ENCODE results near the gene PSKH1.

Gene PSKH1

GRCh38 chr16:67892375-67892774 is 679 bp upstream of the PSKH1 start:
- Histone ChIP-seq H3K9me3 (ENCODE audit: control insufficient read depth, insufficient read depth, low read depth, low read length) (no peaks in the 10 kb centered on the region), H3K27ac (ENCODE audit: extremely low read depth, low read depth, low read length) (peak overlapping the region; percentile 28; the same call in 1 of the 2 replicates), H3K36me3 (ENCODE audit: control insufficient read depth in 2 of 2, insufficient read depth in 1 of 2, low read length in 2 of 2) (peaks cover 0 to 3% of the 10 kb centered on the region in 2 experiments; a peak in 2 of 3 replicates), H3K4me3 (ENCODE audit: low read depth, low read length) (peak overlapping the region; percentile 19; the same call in 1 of the 2 replicates), H3K4me1 (ENCODE audit: control insufficient read depth, insufficient read depth, low read length) (peaks cover 4% of the 10 kb centered on the region)
- ChIA-PET CTCF (interaction anchor here (1.3 to 3.2 kb wide), 3 partner anchors 9 to 76 kb away, joined by 3 to 22 read pairs (median 10); no protein-coding TSS in a partner anchor), POLR2A (interaction anchor here (0.7 to 1.0 kb wide), 3 partner anchors 33 to 43 kb away, joined by 3 to 5 read pairs (median 3); no protein-coding TSS in a partner anchor)
- TF ChIP-seq ZNF707 (tag by site-specific recombination; IDR thresholded peaks at IDR 0.05) (no peak), ZSCAN18 (tag by site-specific recombination; IDR thresholded peaks at IDR 0.05) (no peak), ZNF664 (tag by site-specific recombination; IDR thresholded peaks at IDR 0.05) (peak; percentile 20; the same call in 1 of the 2 replicates)

- peak overlapping the region; percentile 85 for H3K27ac ChIP-seq (ENCODE audit: extremely low read depth, low read depth, low read length)
- POLR2A ChIA-PET, result interaction anchor here (1.1 to 1.4 kb wide), 2 partner anchors 24 to 87 kb away, joined by 4 read pairs; partner anchors contain the start of genes RANBP10 and TSNAXIP1
These were observed 817 bp downstream of the PSKH1 start for GRCh38 chr16:67893743-67894399.

DNA sequence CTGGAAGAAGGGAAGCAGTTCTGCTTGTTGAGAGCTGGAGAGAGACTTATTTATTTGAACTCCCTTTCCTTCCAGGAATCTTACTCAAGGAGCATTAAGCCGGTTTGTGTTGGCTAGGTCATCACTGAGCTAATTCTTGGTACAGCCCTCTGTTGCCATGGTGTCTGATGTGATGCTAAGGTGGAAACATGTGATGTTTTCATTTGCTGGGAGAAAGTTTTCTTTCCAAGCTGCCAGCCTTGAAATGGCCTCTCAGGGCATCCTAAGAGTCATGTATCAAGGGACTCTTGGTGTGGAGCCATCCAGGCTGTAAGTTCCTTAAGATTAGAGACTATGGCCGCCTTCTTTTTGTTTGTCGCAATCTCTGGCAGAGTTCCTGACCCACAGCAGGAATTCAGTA is 4.2 kb downstream of the PSKH1 start:
- H3K9me3 ChIP-seq (ENCODE audit: control insufficient read depth, insufficient read depth, low read depth, low read length), result no peaks in the 10 kb centered on the region
- H3K27ac ChIP-seq (ENCODE audit: extremely low read depth, low read depth, low read length), result no peak overlapping the region
- POLR2A ChIA-PET, result no interaction called here
- peaks cover 4% of the 10 kb centered on the region for H3K4me1 ChIP-seq (ENCODE audit: control insufficient read depth, insufficient read depth, low read length)
- no peak for TF ChIP-seq ZNF391 (tag by site-specific recombination; IDR thresholded peaks at IDR 0.05; ENCODE audit: borderline replicate concordance, low read depth)
- TF ChIP-seq, protein P1, sequence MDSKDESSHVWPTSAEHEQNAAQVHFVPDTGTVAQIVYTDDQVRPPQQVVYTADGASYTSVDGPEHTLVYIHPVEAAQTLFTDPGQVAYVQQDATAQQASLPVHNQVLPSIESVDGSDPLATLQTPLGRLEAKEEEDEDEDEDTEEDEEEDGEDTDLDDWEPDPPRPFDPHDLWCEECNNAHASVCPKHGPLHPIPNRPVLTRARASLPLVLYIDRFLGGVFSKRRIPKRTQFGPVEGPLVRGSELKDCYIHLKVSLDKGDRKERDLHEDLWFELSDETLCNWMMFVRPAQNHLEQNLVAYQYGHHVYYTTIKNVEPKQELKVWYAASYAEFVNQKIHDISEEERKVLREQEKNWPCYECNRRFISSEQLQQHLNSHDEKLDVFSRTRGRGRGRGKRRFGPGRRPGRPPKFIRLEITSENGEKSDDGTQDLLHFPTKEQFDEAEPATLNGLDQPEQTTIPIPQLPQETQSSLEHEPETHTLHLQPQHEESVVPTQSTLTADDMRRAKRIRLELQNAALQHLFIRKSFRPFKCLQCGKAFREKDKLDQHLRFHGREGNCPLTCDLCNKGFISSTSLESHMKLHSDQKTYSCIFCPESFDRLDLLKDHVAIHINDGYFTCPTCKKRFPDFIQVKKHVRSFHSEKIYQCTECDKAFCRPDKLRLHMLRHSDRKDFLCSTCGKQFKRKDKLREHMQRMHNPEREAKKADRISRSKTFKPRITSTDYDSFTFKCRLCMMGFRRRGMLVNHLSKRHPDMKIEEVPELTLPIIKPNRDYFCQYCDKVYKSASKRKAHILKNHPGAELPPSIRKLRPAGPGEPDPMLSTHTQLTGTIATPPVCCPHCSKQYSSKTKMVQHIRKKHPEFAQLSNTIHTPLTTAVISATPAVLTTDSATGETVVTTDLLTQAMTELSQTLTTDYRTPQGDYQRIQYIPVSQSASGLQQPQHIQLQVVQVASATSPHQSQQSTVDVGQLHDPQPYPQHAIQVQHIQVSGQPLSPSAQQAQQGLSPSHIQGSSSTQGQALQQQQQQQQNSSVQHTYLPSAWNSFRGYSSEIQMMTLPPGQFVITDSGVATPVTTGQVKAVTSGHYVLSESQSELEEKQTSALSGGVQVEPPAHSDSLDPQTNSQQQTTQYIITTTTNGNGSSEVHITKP (tag by site-specific recombination; IDR thresholded peaks at IDR 0.05), result peak; percentile 55; the same call in 1 of the 2 replicates
- peak; percentile 66 for TF ChIP-seq PRDM1 (tag by site-specific recombination; IDR thresholded peaks at IDR 0.05)
- CTCF ChIA-PET, result interaction anchor here (0.5 to 1.1 kb wide), 4 partner anchors 11 to 36 kb away, joined by 3 to 7 read pairs (median 3); partner anchors contain the start of gene NRN1L
- no peak overlapping the region for H3K4me3 ChIP-seq (ENCODE audit: low read depth, low read length)
- H3K36me3 ChIP-seq (ENCODE audit: control insufficient read depth in 2 of 2, insufficient read depth in 1 of 2, low read length in 2 of 2), result peaks cover 0 to 8% of the 10 kb centered on the region in 2 experiments; a peak in 2 of 3 replicates

More at GRCh38 chr16:67893743-67894399, 817 bp downstream of the PSKH1 start:
- Histone ChIP-seq H3K36me3 (ENCODE audit: control insufficient read depth in 2 of 2, insufficient read depth in 1 of 2, low read length in 2 of 2) (peaks cover 0 to 3% of the 10 kb centered on the region in 2 experiments; a peak in 2 of 3 replicates), H3K4me3 (ENCODE audit: low read depth, low read length) (peak overlapping the region; percentile 82), H3K4me1 (ENCODE audit: control insufficient read depth, insufficient read depth, low read length) (peaks cover 4% of the 10 kb centered on the region), H3K9me3 (ENCODE audit: control insufficient read depth, insufficient read depth, low read depth, low read length) (no peaks in the 10 kb centered on the region)
- CTCF ChIA-PET, result interaction anchor here (0.6 to 3.2 kb wide), 3 partner anchors 34 to 376 kb away, joined by 3 to 10 read pairs (median 4); no protein-coding TSS in a partner anchor
- TF ChIP-seq, protein P2, sequence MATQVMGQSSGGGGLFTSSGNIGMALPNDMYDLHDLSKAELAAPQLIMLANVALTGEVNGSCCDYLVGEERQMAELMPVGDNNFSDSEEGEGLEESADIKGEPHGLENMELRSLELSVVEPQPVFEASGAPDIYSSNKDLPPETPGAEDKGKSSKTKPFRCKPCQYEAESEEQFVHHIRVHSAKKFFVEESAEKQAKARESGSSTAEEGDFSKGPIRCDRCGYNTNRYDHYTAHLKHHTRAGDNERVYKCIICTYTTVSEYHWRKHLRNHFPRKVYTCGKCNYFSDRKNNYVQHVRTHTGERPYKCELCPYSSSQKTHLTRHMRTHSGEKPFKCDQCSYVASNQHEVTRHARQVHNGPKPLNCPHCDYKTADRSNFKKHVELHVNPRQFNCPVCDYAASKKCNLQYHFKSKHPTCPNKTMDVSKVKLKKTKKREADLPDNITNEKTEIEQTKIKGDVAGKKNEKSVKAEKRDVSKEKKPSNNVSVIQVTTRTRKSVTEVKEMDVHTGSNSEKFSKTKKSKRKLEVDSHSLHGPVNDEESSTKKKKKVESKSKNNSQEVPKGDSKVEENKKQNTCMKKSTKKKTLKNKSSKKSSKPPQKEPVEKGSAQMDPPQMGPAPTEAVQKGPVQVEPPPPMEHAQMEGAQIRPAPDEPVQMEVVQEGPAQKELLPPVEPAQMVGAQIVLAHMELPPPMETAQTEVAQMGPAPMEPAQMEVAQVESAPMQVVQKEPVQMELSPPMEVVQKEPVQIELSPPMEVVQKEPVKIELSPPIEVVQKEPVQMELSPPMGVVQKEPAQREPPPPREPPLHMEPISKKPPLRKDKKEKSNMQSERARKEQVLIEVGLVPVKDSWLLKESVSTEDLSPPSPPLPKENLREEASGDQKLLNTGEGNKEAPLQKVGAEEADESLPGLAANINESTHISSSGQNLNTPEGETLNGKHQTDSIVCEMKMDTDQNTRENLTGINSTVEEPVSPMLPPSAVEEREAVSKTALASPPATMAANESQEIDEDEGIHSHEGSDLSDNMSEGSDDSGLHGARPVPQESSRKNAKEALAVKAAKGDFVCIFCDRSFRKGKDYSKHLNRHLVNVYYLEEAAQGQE (tag by site-specific recombination; IDR thresholded peaks at IDR 0.05), result 0 out of 2 replicates have a peak, but pooled peaks have one; percentile 6
- TF ChIP-seq ZNF560 (tag by site-specific recombination; IDR thresholded peaks at IDR 0.05; ENCODE audit: borderline replicate concordance), result no peak
